ENCODE results near the gene NSD1.

DNA sequence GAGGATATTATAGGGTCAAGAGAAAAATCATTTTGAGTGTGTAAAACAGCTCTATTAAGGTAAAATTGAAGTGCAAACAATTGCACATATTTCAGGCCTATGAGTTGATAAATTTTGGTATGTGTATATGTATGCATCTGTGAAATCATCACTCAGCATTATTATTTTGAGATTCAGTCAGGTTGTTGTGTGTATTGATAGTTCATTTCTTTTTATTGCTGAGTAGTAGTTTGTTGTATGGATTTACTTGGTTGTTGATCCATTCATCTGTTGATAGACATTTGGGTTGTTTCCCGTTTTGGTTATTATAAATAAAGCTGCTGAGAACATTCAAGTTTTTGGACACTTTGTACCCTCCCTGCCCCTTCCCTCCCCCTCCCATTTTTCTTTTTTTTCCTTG, 119.7 kb downstream of the NSD1 start:
- TF ChIP-seq, protein P1, sequence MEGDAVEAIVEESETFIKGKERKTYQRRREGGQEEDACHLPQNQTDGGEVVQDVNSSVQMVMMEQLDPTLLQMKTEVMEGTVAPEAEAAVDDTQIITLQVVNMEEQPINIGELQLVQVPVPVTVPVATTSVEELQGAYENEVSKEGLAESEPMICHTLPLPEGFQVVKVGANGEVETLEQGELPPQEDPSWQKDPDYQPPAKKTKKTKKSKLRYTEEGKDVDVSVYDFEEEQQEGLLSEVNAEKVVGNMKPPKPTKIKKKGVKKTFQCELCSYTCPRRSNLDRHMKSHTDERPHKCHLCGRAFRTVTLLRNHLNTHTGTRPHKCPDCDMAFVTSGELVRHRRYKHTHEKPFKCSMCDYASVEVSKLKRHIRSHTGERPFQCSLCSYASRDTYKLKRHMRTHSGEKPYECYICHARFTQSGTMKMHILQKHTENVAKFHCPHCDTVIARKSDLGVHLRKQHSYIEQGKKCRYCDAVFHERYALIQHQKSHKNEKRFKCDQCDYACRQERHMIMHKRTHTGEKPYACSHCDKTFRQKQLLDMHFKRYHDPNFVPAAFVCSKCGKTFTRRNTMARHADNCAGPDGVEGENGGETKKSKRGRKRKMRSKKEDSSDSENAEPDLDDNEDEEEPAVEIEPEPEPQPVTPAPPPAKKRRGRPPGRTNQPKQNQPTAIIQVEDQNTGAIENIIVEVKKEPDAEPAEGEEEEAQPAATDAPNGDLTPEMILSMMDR (conservative IDR thresholded peaks at IDR 0.05 in 1 of 2, IDR thresholded peaks at IDR 0.05 in 1 of 2; ENCODE audit: low read depth in 1 of 2, low read length in 2 of 2): no peak
- TF ChIP-seq EZH2 (IDR thresholded peaks at IDR 0.05; ENCODE audit: low read length, missing control alignments): no peak

Measured in fibroblast of lung (primary cell).